Prostate gland (tissue), 2 donors: ENCODE results near the gene SETD2. TPM values are rescaled to one million over a fixed set of nuclear protein-coding genes. Genes with fewer than 3 reads are reported as not detected.

Source experiments
- DNase-seq: peaks from one replicate; pipeline ENCODE4 v3.0.0-alpha.2; 2019; ENCODE audit warnings: low spot score
- H3K27ac ChIP-seq, 2 donors: fragments of 200-600 bp; sonication (generic); 2 replicates each; pipeline ENCODE4 v1.5.1; 2017 to 2019
- H3K27me3 ChIP-seq: fragments of 200-600 bp; sonication (generic); replicated peaks from 2 replicates; pipeline ENCODE4 v1.5.1; 2019; ENCODE audit not compliant: insufficient read depth
- H3K36me3 ChIP-seq, 2 donors: fragments of 200-600 bp; sonication (generic); 1 replicate in 1 of 2; 2 replicates in 1 of 2; pipeline versions ENCODE4 v1.5.1 to v1.8.1; 2017 to 2019
- H3K4me1 ChIP-seq: fragments of 200-600 bp; sonication (generic); replicated peaks from 2 replicates; pipeline ENCODE4 v1.5.1; 2019
- H3K4me3 ChIP-seq, 2 donors: fragments of 200-600 bp; sonication (generic); 2 replicates each; pipeline ENCODE4 v1.5.1; 2017 to 2019
- H3K9me3 ChIP-seq: fragments of 200-600 bp; sonication (generic); 2 replicates; pipeline ENCODE4 v1.5.1; 2017
- CTCF ChIP-seq, 4 experiments: fragments of 200-600 bp in 2 of 4; fragments of 450-650 bp in 2 of 4; sonication (generic) in 2 of 4; IDR thresholded peaks; 1 replicate in 3 of 4; 2 replicates in 1 of 4; pipeline ENCODE4 v1.5.1; 2016 to 2019; ENCODE audit warnings: antibody characterized with exemption in 4 of 4, mild to moderate bottlenecking in 2 of 4, moderate library complexity in 2 of 4
- POLR2A ChIP-seq: fragments of 450-650 bp; IDR thresholded peaks from one replicate; pipeline ENCODE4 v1.6.1; 2016; ENCODE audit warnings: antibody characterized with exemption, mild to moderate bottlenecking
- POLR2AphosphoS5 ChIP-seq: sonication (generic); formaldehyde crosslinking; IDR thresholded peaks from one replicate; pipeline ENCODE4 v1.6.1; 2017; ENCODE audit warnings: antibody characterized with exemption
- WGBS: methylation state at CpG from one replicate; pipeline ENCODE4 v1.1.5; 2018; 5-methylcytosine and 5-hydroxymethylcytosine counted together
- intact Hi-C: fragments of 100-400 bp; cut with DNase I; formaldehyde crosslinking; loops from one replicate; pipeline ENCODE4 v1.14.2; 2022
- total RNA-seq, 2 donors: library from RNA; depleted of rRNA; stranded (reverse); fragments of >200 nt; gene quantifications; one replicate each; pipeline ENCODE4 v1.1.0, GENCODE V29; 2016

Gene SETD2
- total RNA-seq, 2 donors from 2014 or later: 49.8 to 56.2 TPM

- 96% methylated on average over 9 of the region's 9 CpGs for WGBS
- H3K4me3 ChIP-seq: no peak overlapping the region
- no peaks in the 10 kb centered on the region for H3K27me3 ChIP-seq
- peaks cover 0 to 10% of the 10 kb centered on the region in 2 donors for H3K36me3 ChIP-seq
- DNase-seq: no peak
- TF ChIP-seq CTCF (IDR thresholded peaks at IDR 0.05): no peak
- no peak for TF ChIP-seq POLR2AphosphoS5
- H3K27ac ChIP-seq: no peak overlapping the region
- no peaks in the 10 kb centered on the region for H3K9me3 ChIP-seq
- no peaks in the 10 kb centered on the region for H3K4me1 ChIP-seq
- intact Hi-C loops: no loop called here
These were observed 54.5 kb downstream of the SETD2 start for GRCh38 chr3:47109393-47109792.

- Histone ChIP-seq H3K4me3 (no peak overlapping the region), H3K27me3 (no peaks in the 10 kb centered on the region), H3K4me1 (no peaks in the 10 kb centered on the region), H3K36me3 (peaks cover 0 to 7% of the 10 kb centered on the region in 2 donors), H3K9me3 (no peaks in the 10 kb centered on the region), H3K27ac (no peak overlapping the region)
- no peak for TF ChIP-seq POLR2A
- TF ChIP-seq CTCF (IDR thresholded peaks at IDR 0.05): no peak
- no peak for TF ChIP-seq POLR2AphosphoS5
- intact Hi-C loops: no loop called here
- no peak for DNase-seq
- WGBS: 95% methylated on average over 1 of the region's 1 CpG
These were observed 55.4 kb downstream of the SETD2 start for GRCh38 chr3:47108546-47108945.

GRCh38 chr3:47104259-47104658, 59.7 kb downstream of the SETD2 start:
- Histone ChIP-seq H3K4me3 (no peak overlapping the region), H3K9me3 (no peaks in the 10 kb centered on the region), H3K27me3 (no peaks in the 10 kb centered on the region), H3K4me1 (no peaks in the 10 kb centered on the region), H3K27ac (no peak overlapping the region), H3K36me3 (no peaks in the 10 kb centered on the region)
- DNase-seq: no peak
- TF ChIP-seq CTCF (IDR thresholded peaks at IDR 0.05) (no peak), POLR2A (no peak), POLR2AphosphoS5 (no peak)
- intact Hi-C loops: no loop called here

- WGBS: 51% methylated on average over 2 of the region's 2 CpGs
- H3K27me3 ChIP-seq: no peaks in the 10 kb centered on the region
- no peak overlapping the region for H3K27ac ChIP-seq
- H3K36me3 ChIP-seq: no peaks in the 10 kb centered on the region
- no peaks in the 10 kb centered on the region for H3K9me3 ChIP-seq
- H3K4me1 ChIP-seq: peaks cover 5% of the 10 kb centered on the region
- TF ChIP-seq POLR2AphosphoS5 (no peak), POLR2A (no peak), CTCF (IDR thresholded peaks at IDR 0.05) (no peak)
- DNase-seq: no peak
- no peak overlapping the region for H3K4me3 ChIP-seq
- intact Hi-C loops: no loop called here
These were observed 60.3 kb downstream of the SETD2 start for GRCh38 chr3:47103619-47104018.

GRCh38 chr3:47102081-47102600, 61.8 kb downstream of the SETD2 start:
- no peaks in the 10 kb centered on the region for H3K27me3 ChIP-seq
- intact Hi-C loops: no loop called here
- peaks cover 5 to 6% of the 10 kb centered on the region in 2 donors for H3K36me3 ChIP-seq
- WGBS: 97% methylated on average over 6 of the region's 6 CpGs
- no peaks in the 10 kb centered on the region for H3K9me3 ChIP-seq
- no peak overlapping the region for H3K4me3 ChIP-seq
- TF ChIP-seq CTCF (IDR thresholded peaks at IDR 0.05) (no peak), POLR2A (no peak), POLR2AphosphoS5 (no peak)
- no peak for DNase-seq
- peaks cover 5% of the 10 kb centered on the region for H3K4me1 ChIP-seq
- H3K27ac ChIP-seq: no peak overlapping the region
